Measurements from ENCODE around the gene GNE.

- TF ChIP-seq POLR2AphosphoS5 (IDR thresholded peaks at IDR 0.05; ENCODE audit: low read depth, low read length) (no peak), POLR2A (IDR thresholded peaks at IDR 0.05; ENCODE audit: low read depth, low read length) (no peak)
These were observed 18.0 kb upstream of the GNE start for GRCh38 chr9:36276254-36276653.
